Spleen (tissue), 7 donors: ENCODE measurements around the gene PIH1D1.

Source experiments
- POLR2A ChIP-seq, 3 donors: fragments of 450-650 bp; IDR thresholded peaks; one replicate each; pipeline ENCODE4 v1.5.1; 2017; ENCODE audit warnings: antibody characterized with exemption in 3 of 3, mild to moderate bottlenecking in 1 of 3
- POLR2AphosphoS5 ChIP-seq, 3 donors: sonication (generic); formaldehyde crosslinking; IDR thresholded peaks; one replicate each; pipeline ENCODE4 v1.5.1; 2017; ENCODE audit warnings: antibody characterized with exemption in 3 of 3
- TF ChIP-seq, protein P1 (sequence below), 11 experiments: fragments of 200-600 bp in 7 of 11; fragments of 450-650 bp in 4 of 11; sonication (generic) in 4 of 11; IDR thresholded peaks in 8 of 11; conservative IDR thresholded peaks in 3 of 11; 1 replicate in 7 of 11; 2 replicates in 4 of 11; pipeline versions ENCODE4 v1.4.0 to v1.8.0; 2016 to 2021; ENCODE audit warnings: antibody characterized with exemption in 11 of 11, inconsistent platforms in 4 of 11, mild to moderate bottlenecking in 1 of 11
- donor health status: DM: no; HTN: no; CAD: no; lungs with moderate emphysema.
- donor health status: DM: no; HTN: no; CAD: no.
- donor health status: DM: no; HTN: no; CAD: no.

GRCh38 chr19:49430172-49430677 lies 21.4 kb downstream of the PIH1D1 start:
- TF ChIP-seq, protein P1, sequence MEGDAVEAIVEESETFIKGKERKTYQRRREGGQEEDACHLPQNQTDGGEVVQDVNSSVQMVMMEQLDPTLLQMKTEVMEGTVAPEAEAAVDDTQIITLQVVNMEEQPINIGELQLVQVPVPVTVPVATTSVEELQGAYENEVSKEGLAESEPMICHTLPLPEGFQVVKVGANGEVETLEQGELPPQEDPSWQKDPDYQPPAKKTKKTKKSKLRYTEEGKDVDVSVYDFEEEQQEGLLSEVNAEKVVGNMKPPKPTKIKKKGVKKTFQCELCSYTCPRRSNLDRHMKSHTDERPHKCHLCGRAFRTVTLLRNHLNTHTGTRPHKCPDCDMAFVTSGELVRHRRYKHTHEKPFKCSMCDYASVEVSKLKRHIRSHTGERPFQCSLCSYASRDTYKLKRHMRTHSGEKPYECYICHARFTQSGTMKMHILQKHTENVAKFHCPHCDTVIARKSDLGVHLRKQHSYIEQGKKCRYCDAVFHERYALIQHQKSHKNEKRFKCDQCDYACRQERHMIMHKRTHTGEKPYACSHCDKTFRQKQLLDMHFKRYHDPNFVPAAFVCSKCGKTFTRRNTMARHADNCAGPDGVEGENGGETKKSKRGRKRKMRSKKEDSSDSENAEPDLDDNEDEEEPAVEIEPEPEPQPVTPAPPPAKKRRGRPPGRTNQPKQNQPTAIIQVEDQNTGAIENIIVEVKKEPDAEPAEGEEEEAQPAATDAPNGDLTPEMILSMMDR (IDR thresholded peaks at IDR 0.05 in 8 of 11, conservative IDR thresholded peaks at IDR 0.05 in 3 of 11): no peak
- TF ChIP-seq POLR2AphosphoS5 (IDR thresholded peaks at IDR 0.05) (no peak), POLR2A (IDR thresholded peaks at IDR 0.05) (no peak)
